Activated CD4-positive, CD25-positive, alpha-beta regulatory T cell (primary cell): ENCODE results near the gene FAU.
A peak's percentile ranks its signal among the peaks of the same experiment; 100 is the strongest.
"Not testable (repeated sequence)": the region's sequence is repeated elsewhere in the genome, so short reads cannot be mapped to it uniquely, and the experiment has no call there.

Experiments
- DNase-seq, 4 experiments: peaks; one replicate each; lab custom pipeline; 2025; lab: John Stamatoyannopoulos, UW

The FAU gene

GRCh38 chr11:65121865-65122696, at the start of gene FAU, which contains the start of gene MRPL49:
Gene FAU (minus strand): TSS chr11:65122134. CDS start chr11:65121813, 321 bp downstream.
Gene MRPL49 (plus strand): TSS chr11:65122321. CDS start chr11:65122347, 26 bp downstream.
- DNase-seq: peak; percentile 94 to 99 (median 97)

GRCh38 chr11:65170058-65170534, 48.2 kb upstream of the FAU start, which contains the start of gene SPDYC:
Gene SPDYC (plus strand): TSS chr11:65170233. CDS start chr11:65171358, 1,125 bp downstream.
- no peak for DNase-seq

GRCh38 chr11:65169164-65169641, 47.3 kb upstream of the FAU start:
- no peak for DNase-seq

GRCh38 chr11:65167656-65168055, 45.7 kb upstream of the FAU start:
- no peak for DNase-seq

GRCh38 chr11:65166893-65167292, 45.0 kb upstream of the FAU start:
- no peak for DNase-seq

- DNase-seq: no peak
Observed at GRCh38 chr11:65165410-65166317, 43.7 kb upstream of the FAU start.

- no peak for DNase-seq
Observed at GRCh38 chr11:65163684-65164083, 41.8 kb upstream of the FAU start.

- no peak for DNase-seq
Observed at GRCh38 chr11:65160643-65161042, 38.7 kb upstream of the FAU start.

GRCh38 chr11:65159012-65159411, 37.1 kb upstream of the FAU start:
- no peak for DNase-seq

GRCh38 chr11:65157336-65157735, 35.4 kb upstream of the FAU start:
- no peak for DNase-seq

GRCh38 chr11:65156926-65157325, 35.0 kb upstream of the FAU start:
- no peak for DNase-seq

GRCh38 chr11:65156256-65156655, 34.3 kb upstream of the FAU start:
- DNase-seq: no peak

GRCh38 chr11:65152122-65152521, 30.2 kb upstream of the FAU start:
- DNase-seq: no peak

GRCh38 chr11:65151331-65151899, 29.5 kb upstream of the FAU start:
- no peak for DNase-seq

- no peak for DNase-seq
Observed at GRCh38 chr11:65150509-65151299, 28.8 kb upstream of the FAU start.

GRCh38 chr11:65150131-65150508, 28.2 kb upstream of the FAU start:
- DNase-seq: not testable (repeated sequence)

- no peak for DNase-seq
Observed at GRCh38 chr11:65148657-65149056, 26.7 kb upstream of the FAU start.

GRCh38 chr11:65147352-65148075, 25.6 kb upstream of the FAU start:
- no peak for DNase-seq

- DNase-seq: no peak
Observed at GRCh38 chr11:65141896-65142494, 20.1 kb upstream of the FAU start.

- no peak for DNase-seq
Observed at GRCh38 chr11:65136515-65137096, 14.7 kb upstream of the FAU start.
